A549 (cell line): Measurements from ENCODE around the gene HMCES.

ENCODE experiments used
- CTCF ChIP-seq: fragments of >200 bp; sonication (Bioruptor Twin); formaldehyde crosslinking; IDR thresholded peaks from 3 replicates; pipeline ENCODE4 v1.5.1; 2016
- KDM1A ChIP-seq: fragments of 200-600 bp; sonication (generic); IDR thresholded peaks from 2 replicates; pipeline ENCODE4 v1.6.1; 2016; ENCODE audit warnings: low read depth, mild to moderate bottlenecking
- MAX ChIP-seq: IDR thresholded peaks from 2 replicates; pipeline ENCODE4 v1.6.1; 2012
- PHF8 ChIP-seq: fragments of 200-600 bp; sonication (generic); IDR thresholded peaks from 2 replicates; pipeline ENCODE4 v1.6.1; 2016; ENCODE audit warnings: low read depth, mild to moderate bottlenecking, antibody characterized with exemption, moderate library complexity, borderline replicate concordance
- POLR2AphosphoS2 ChIP-seq: conservative IDR thresholded peaks from 2 replicates; pipeline ENCODE4 v1.6.1; 2012; ENCODE audit warnings: low read length, improper control_type of control experiment, inconsistent platforms
- RFX5 ChIP-seq: fragments of 450-650 bp; IDR thresholded peaks from 2 replicates; pipeline ENCODE4 v1.7.1; 2014; ENCODE audit warnings: antibody characterized with exemption, mild to moderate bottlenecking, moderate library complexity

- no peak for TF ChIP-seq CTCF
- TF ChIP-seq RFX5 = no peak
- TF ChIP-seq POLR2AphosphoS2 = no peak
- no peak for TF ChIP-seq PHF8
- no peak for TF ChIP-seq MAX
- TF ChIP-seq KDM1A = no peak
Measured at GRCh38 chr3:129259612-129260477, 18.8 kb upstream of the HMCES start.
